K562 (cell line): Measurements from ENCODE around the gene DNA2. TPM values are rescaled to one million over a fixed set of nuclear protein-coding genes. Genes with fewer than 3 reads are reported as not detected.

Source experiments
- CAMTA2 ChIP-seq: fragments of 250-450 bp; sonication (Bioruptor Pico); conservative IDR thresholded peaks from 2 replicates; pipeline ENCODE4 v1.5.1; 2022
- CBX2 ChIP-seq: fragments of 200-600 bp; sonication (generic); IDR thresholded peaks from one replicate; pipeline ENCODE4 v1.6.1; 2012; ENCODE audit warnings: mild to moderate bottlenecking, low read length, inconsistent platforms; ENCODE audit not compliant: insufficient read depth, poor library complexity, severe bottlenecking
- CHD4 ChIP-seq: fragments of 200-600 bp; sonication (generic); IDR thresholded peaks from 3 replicates; pipeline ENCODE4 v1.6.1; 2012; ENCODE audit warnings: low read depth, mild to moderate bottlenecking, mixed read lengths, low read length, inconsistent platforms; ENCODE audit not compliant: insufficient read depth, insufficient replicate concordance, poor library complexity, severe bottlenecking
- DIDO1 ChIP-seq: fragments of 450-650 bp; IDR thresholded peaks from 2 replicates; pipeline ENCODE4 v1.6.1; 2016; ENCODE audit warnings: low read depth, missing biosample characterization, missing genetic modification characterization
- FOXA1 ChIP-seq: fragments of 450-650 bp; IDR thresholded peaks from 2 replicates; pipeline ENCODE4 v1.6.1; 2016; ENCODE audit warnings: mild to moderate bottlenecking, borderline replicate concordance
- HDAC2 ChIP-seq: fragments of 450-650 bp; IDR thresholded peaks from 2 replicates; pipeline ENCODE4 v1.6.1; 2016; ENCODE audit warnings: mild to moderate bottlenecking
- KHSRP ChIP-seq: fragments of 450-650 bp; IDR thresholded peaks from 2 replicates; pipeline ENCODE4 v1.6.1; 2017
- MCM2 ChIP-seq: fragments of 450-650 bp; IDR thresholded peaks from 2 replicates; pipeline ENCODE4 v1.6.1; 2017; ENCODE audit warnings: low read depth, mild to moderate bottlenecking
- MCM5 ChIP-seq: fragments of 450-650 bp; IDR thresholded peaks from 2 replicates; pipeline ENCODE4 v1.6.1; 2016; ENCODE audit warnings: low read depth
- NFE2L1 ChIP-seq: fragments of 450-650 bp; IDR thresholded peaks from 2 replicates; pipeline ENCODE4 v1.6.1; 2016; ENCODE audit warnings: missing genetic modification characterization, low read depth, mild to moderate bottlenecking, missing compliant biosample characterization, moderate library complexity, borderline replicate concordance
- SLC30A9 ChIP-seq: fragments of 250-450 bp; sonication (Bioruptor Pico); IDR thresholded peaks from 2 replicates; pipeline ENCODE4 v1.8.0; 2022; ENCODE audit warnings: mild to moderate bottlenecking, moderate library complexity
- SMAD1 ChIP-seq: fragments of 150-350 bp; IDR thresholded peaks from 2 replicates; pipeline ENCODE4 v1.6.1; 2014; ENCODE audit warnings: low read length, low read depth; ENCODE audit not compliant: partially characterized antibody
- SMARCA4 ChIP-seq: fragments of 450-650 bp; IDR thresholded peaks from 2 replicates; pipeline ENCODE4 v1.6.1; 2016
- SREBF1 ChIP-seq: fragments of 150-350 bp; IDR thresholded peaks from 2 replicates; pipeline ENCODE4 v1.6.1; 2014; ENCODE audit warnings: antibody characterized with exemption, low read depth, low read length, borderline replicate concordance
- TOE1 ChIP-seq, 2 experiments: fragments of 450-650 bp in 1 of 2; sonication (generic) in 1 of 2; formaldehyde crosslinking in 1 of 2; IDR thresholded peaks; 2 replicates each; pipeline versions ENCODE4 v1.7.1 to v1.8.0; 2016 to 2022; ENCODE audit warnings: borderline replicate concordance in 2 of 2, mild to moderate bottlenecking in 2 of 2, antibody characterized with exemption in 1 of 2, inconsistent platforms in 1 of 2, low read depth in 1 of 2, missing genetic modification reagents in 1 of 2, moderate library complexity in 1 of 2
- ZBED1 ChIP-seq: IDR thresholded peaks from 2 replicates; pipeline ENCODE4 v1.6.1; 2014
- ZBTB7A ChIP-seq: IDR thresholded peaks from 2 replicates; pipeline ENCODE4 v1.6.1; 2011; ENCODE audit warnings: low read depth, mild to moderate bottlenecking, low read length, moderate library complexity, borderline replicate concordance; ENCODE audit not compliant: control insufficient read depth
- ZKSCAN8 ChIP-seq: fragments of 200-800 bp; sonication (Bioruptor generic); IDR thresholded peaks from 2 replicates; pipeline ENCODE4 v1.6.1; 2016; ENCODE audit warnings: missing genetic modification characterization, missing compliant biosample characterization
- ZNF175 ChIP-seq: fragments of 200-800 bp; sonication (Bioruptor generic); IDR thresholded peaks from 2 replicates; pipeline ENCODE4 v1.6.1; 2016; ENCODE audit warnings: low read depth, mild to moderate bottlenecking, missing genetic modification characterization, missing compliant biosample characterization
- ZNF316 ChIP-seq: fragments of 450-650 bp; IDR thresholded peaks from 2 replicates; pipeline ENCODE4 v1.6.1; 2016
- ZNF696 ChIP-seq: fragments of 250-450 bp; sonication (Bioruptor Pico); conservative IDR thresholded peaks from 2 replicates; pipeline ENCODE4 v1.4.0; 2020; ENCODE audit warnings: mild to moderate bottlenecking, moderate library complexity
- ZNF76 ChIP-seq: fragments of 250-450 bp; sonication (Bioruptor Pico); IDR thresholded peaks from 2 replicates; pipeline ENCODE4 v1.4.0; 2020; ENCODE audit warnings: mild to moderate bottlenecking, moderate library complexity, borderline replicate concordance
- polyA plus RNA-seq, 8 experiments: library from polyadenylated mRNA; depleted of rRNA in 4 of 8; stranded (reverse) in 5 of 8; unstranded in 3 of 8; fragments of >200 nt; fragmentation: Nextera tagmentation in 2 of 8; fragmentation: Illumina TruSeq in 1 of 8; extraction: Ambion mirVana in 2 of 8; extraction: Trizol in 1 of 8; gene quantifications; 2 replicates each; pipeline versions ENCODE4 v1.2.1 to v1.2.3, GENCODE V29; 2011 to 2014; ENCODE audit warnings: inconsistent platforms in 1 of 8, missing spikeins in 1 of 8
- total RNA-seq, 7 experiments: library from RNA; depleted of rRNA in 6 of 7; stranded (reverse); fragments of >200 nt in 6 of 7; fragmentation: Illumina TruSeq in 2 of 7; extraction: Trizol in 2 of 7; gene quantifications; 2 replicates each; pipeline versions ENCODE4 v1.2.1 to v1.2.3, GENCODE V29; 2011 to 2021; ENCODE audit warnings: low replicate concordance in 1 of 7
- TF ChIP-seq, protein P1 (sequence below): fragments of 450-650 bp; IDR thresholded peaks from 2 replicates; pipeline ENCODE4 v1.7.0; 2016; ENCODE audit warnings: borderline replicate concordance
- TF ChIP-seq, protein P2 (sequence below): fragments of 250-450 bp; sonication (Bioruptor Pico); IDR thresholded peaks from 2 replicates; pipeline ENCODE4 v1.8.0; 2022; ENCODE audit warnings: inconsistent platforms, mild to moderate bottlenecking, moderate library complexity, borderline replicate concordance
- TF ChIP-seq, protein P3 (sequence below): fragments of 250-450 bp; sonication (Bioruptor Pico); IDR thresholded peaks from 2 replicates; pipeline ENCODE4 v1.5.0; 2021

Gene DNA2
- total and polyA plus RNA-seq, 9 of the 15 experiments (the other 6 are each of a cell fraction or from before 2014, with no cell fraction given), result 24.6 to 51.4 (median 40.8) TPM

- TF ChIP-seq ZNF696 (CRISPR knock-in tag) (no peak), MCM2 (no peak), SMAD1 (peak; percentile 41), MCM5 (no peak), KHSRP (no peak), TOE1 (IDR thresholded peaks at IDR 0.05; ENCODE audit: borderline replicate concordance) (peak; percentile 78; the same call in 1 of the 2 replicates), TOE1 (CRISPR knock-in tag; IDR thresholded peaks at IDR 0.05; ENCODE audit: borderline replicate concordance, low read depth) (0 out of 2 replicates have a peak, but pooled peaks have one; percentile 78), FOXA1 (no peak), ZBTB7A (no peak), ZNF175 (CRISPR knock-in tag) (peak; percentile 57; the same call in 1 of the 2 replicates), CHD4 (no peak), CAMTA2 (peak; percentile 82; the same call in 1 of the 2 replicates), ZNF76 (CRISPR knock-in tag) (no peak), ZKSCAN8 (CRISPR knock-in tag) (no peak), ZNF316 (no peak), SLC30A9 (CRISPR knock-in tag) (no peak), ZBED1 (peak; percentile 23; the same call in 1 of the 2 replicates), HDAC2 (peak; percentile 64), SMARCA4 (no peak), CBX2 (no peak), SREBF1 (no peak), DIDO1 (no peak), NFE2L1 (no peak)
- TF ChIP-seq, protein P1, sequence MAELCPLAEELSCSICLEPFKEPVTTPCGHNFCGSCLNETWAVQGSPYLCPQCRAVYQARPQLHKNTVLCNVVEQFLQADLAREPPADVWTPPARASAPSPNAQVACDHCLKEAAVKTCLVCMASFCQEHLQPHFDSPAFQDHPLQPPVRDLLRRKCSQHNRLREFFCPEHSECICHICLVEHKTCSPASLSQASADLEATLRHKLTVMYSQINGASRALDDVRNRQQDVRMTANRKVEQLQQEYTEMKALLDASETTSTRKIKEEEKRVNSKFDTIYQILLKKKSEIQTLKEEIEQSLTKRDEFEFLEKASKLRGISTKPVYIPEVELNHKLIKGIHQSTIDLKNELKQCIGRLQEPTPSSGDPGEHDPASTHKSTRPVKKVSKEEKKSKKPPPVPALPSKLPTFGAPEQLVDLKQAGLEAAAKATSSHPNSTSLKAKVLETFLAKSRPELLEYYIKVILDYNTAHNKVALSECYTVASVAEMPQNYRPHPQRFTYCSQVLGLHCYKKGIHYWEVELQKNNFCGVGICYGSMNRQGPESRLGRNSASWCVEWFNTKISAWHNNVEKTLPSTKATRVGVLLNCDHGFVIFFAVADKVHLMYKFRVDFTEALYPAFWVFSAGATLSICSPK, result no peak
- TF ChIP-seq, protein P2, sequence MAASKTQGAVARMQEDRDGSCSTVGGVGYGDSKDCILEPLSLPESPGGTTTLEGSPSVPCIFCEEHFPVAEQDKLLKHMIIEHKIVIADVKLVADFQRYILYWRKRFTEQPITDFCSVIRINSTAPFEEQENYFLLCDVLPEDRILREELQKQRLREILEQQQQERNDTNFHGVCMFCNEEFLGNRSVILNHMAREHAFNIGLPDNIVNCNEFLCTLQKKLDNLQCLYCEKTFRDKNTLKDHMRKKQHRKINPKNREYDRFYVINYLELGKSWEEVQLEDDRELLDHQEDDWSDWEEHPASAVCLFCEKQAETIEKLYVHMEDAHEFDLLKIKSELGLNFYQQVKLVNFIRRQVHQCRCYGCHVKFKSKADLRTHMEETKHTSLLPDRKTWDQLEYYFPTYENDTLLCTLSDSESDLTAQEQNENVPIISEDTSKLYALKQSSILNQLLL (CRISPR knock-in tag), result no peak
- TF ChIP-seq, protein P3, sequence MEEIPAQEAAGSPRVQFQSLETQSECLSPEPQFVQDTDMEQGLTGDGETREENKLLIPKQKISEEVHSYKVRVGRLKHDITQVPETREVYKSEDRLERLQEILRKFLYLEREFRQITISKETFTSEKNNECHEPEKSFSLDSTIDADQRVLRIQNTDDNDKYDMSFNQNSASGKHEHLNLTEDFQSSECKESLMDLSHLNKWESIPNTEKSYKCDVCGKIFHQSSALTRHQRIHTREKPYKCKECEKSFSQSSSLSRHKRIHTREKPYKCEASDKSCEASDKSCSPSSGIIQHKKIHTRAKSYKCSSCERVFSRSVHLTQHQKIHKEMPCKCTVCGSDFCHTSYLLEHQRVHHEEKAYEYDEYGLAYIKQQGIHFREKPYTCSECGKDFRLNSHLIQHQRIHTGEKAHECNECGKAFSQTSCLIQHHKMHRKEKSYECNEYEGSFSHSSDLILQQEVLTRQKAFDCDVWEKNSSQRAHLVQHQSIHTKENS (CRISPR knock-in tag), result no peak
Measured at GRCh38 chr10:68471586-68472408, at the start of gene DNA2 (continued).
